ENCODE measurements around the gene HDLBP.

DNA sequence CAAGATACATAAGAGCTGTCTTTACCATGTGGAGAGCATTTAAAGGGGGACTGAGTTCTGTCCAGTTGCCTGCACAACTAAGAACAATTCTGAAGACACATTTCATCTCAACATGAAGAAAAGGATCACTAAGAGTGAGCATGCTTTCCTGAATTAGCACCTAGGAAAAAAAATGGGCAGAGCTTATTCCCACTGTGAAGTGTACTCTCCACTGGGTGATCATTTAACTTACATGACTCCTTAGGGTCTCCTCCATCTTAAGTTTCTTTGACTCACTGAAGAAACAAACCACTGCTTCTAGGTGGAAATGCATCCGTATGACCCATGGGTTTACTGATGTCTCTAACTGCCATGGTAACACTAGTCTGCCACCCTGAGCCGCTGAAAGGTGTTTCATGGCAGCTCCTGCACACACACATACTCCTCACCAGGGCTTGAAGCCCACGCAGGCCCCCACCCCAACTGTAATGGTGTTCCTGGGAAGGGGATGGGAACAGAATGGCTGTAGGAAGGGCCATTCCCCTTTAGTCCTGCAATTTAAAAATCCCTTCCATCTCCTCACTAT, 27.1 kb downstream of the HDLBP start:
- TF ChIP-seq GATA2 (IDR thresholded peaks at IDR 0.05; ENCODE audit: low read depth, low read length) (no peak), GATA3 (IDR thresholded peaks at IDR 0.05; ENCODE audit: low read depth, low read length) (no peak)

Data from SH-SY5Y (cell line).